GM12878 (cell line): ENCODE results near the gene PPP2R1A. TPM values are rescaled to one million over a fixed set of nuclear protein-coding genes. Genes with fewer than 3 reads are reported as not detected.

Source experiments
- ATAC-seq: fragments of 200-7000 bp; cut with Tn5 transposase; 3 replicates; pipeline ENCODE4 v1.9.1; 2020; ENCODE audit warnings: mild to moderate bottlenecking, moderate library complexity
- BruUV-seq: library from RNA; stranded (reverse); fragments of 400-500 nt; replicated peaks from 2 replicates; lab custom pipeline; 2021; lab: Mats Ljungman, UMichigan
- CTCF ChIA-PET: fragments of 300-600 bp; sonication (Branson Sonifier 250); formaldehyde crosslinking; extraction: SDS; loops from one replicate; lab custom pipeline; 2021; ENCODE audit warnings: inconsistent platforms; lab: Yijun Ruan, JAX
- POLR2A ChIA-PET: fragments of 350-600 bp; formaldehyde crosslinking; extraction: SDS; loops from one replicate; lab custom pipeline; 2021; ENCODE audit warnings: inconsistent platforms; lab: Charles Lee
- RAD21 ChIA-PET: fragments of 300-600 bp; sonication (Branson Sonifier 250); formaldehyde crosslinking; loops from one replicate; lab custom pipeline; 2023; ENCODE audit warnings: antibody characterized with exemption; ENCODE audit not compliant: unreplicated experiment; lab: Charles Lee
- SMC1A ChIA-PET: fragments of 300-600 bp; sonication (Branson Sonifier 250); formaldehyde crosslinking; loops from one replicate; lab custom pipeline; 2023; ENCODE audit not compliant: unreplicated experiment, uncharacterized antibody; lab: Charles Lee
- DNase-seq: peaks from one replicate; pipeline ENCODE4 v3.0.0-alpha.2; 2011; ENCODE audit warnings: low read depth, low spot score
- FAIRE-seq: peaks from 3 replicates; lab custom pipeline; 2011; peaks lifted over from hg19 to GRCh38; lab: Jason Lieb, UNC
- H2AFZ ChIP-seq: 2 replicates; pipeline ENCODE4 v1.6.0; 2011; ENCODE audit warnings: low read depth, low read length, control low read depth; ENCODE audit not compliant: control insufficient read depth
- H3K27ac ChIP-seq: 2 replicates; pipeline ENCODE4 v1.5.1; 2011; ENCODE audit warnings: control low read depth; ENCODE audit not compliant: control insufficient read depth, insufficient read depth
- H3K27me3 ChIP-seq, 2 experiments: replicated peaks in 1 of 2; 2 replicates each; pipeline versions ENCODE4 v1.6.0 to v1.6.1; 2011; ENCODE audit warnings: low read length in 1 of 2; ENCODE audit not compliant: control insufficient read depth in 2 of 2, insufficient read depth in 2 of 2
- H3K36me3 ChIP-seq, 2 experiments: 2 replicates each; pipeline ENCODE4 v1.5.1; 2011; ENCODE audit warnings: low read length in 1 of 2; ENCODE audit not compliant: control insufficient read depth in 2 of 2, insufficient read depth in 2 of 2
- H3K4me1 ChIP-seq: 2 replicates; pipeline ENCODE4 v1.6.1; 2011; ENCODE audit warnings: mild to moderate bottlenecking, low read length, moderate library complexity, mixed read lengths; ENCODE audit not compliant: control insufficient read depth, insufficient read depth
- H3K4me2 ChIP-seq: 2 replicates; pipeline ENCODE4 v1.6.0; 2011; ENCODE audit warnings: control low read depth; ENCODE audit not compliant: control insufficient read depth, insufficient read depth
- H3K4me3 ChIP-seq: fragments of 200-600 bp; sonication (generic); 2 replicates; pipeline ENCODE4 v1.5.1; 2016
- H3K79me2 ChIP-seq: 2 replicates; pipeline ENCODE4 v1.6.0; 2011; ENCODE audit warnings: low read length; ENCODE audit not compliant: control insufficient read depth, insufficient read depth
- H3K9ac ChIP-seq: 2 replicates; pipeline ENCODE4 v1.8.0; 2011; ENCODE audit warnings: low read length, control low read depth, mixed read lengths; ENCODE audit not compliant: control insufficient read depth, insufficient read depth
- H3K9me3 ChIP-seq: replicated peaks from 3 replicates; pipeline ENCODE4 v1.5.1; 2011; ENCODE audit warnings: mild to moderate bottlenecking, low read length; ENCODE audit not compliant: control insufficient read depth, insufficient read depth
- H4K20me1 ChIP-seq: 2 replicates; pipeline ENCODE4 v1.6.0; 2011; ENCODE audit not compliant: control insufficient read depth, insufficient read depth
- BCL11A ChIP-seq: IDR thresholded peaks from 2 replicates; pipeline ENCODE4 v1.6.1; 2011; ENCODE audit warnings: low read depth, low read length
- CEBPB ChIP-seq, 2 experiments: fragments of 150-350 bp in 1 of 2; IDR thresholded peaks; 2 replicates each; pipeline ENCODE4 v1.6.1; 2012 to 2014; ENCODE audit warnings: low read depth in 2 of 2, low read length in 2 of 2, borderline replicate concordance in 1 of 2, inconsistent platforms in 1 of 2
- ESRRA ChIP-seq: IDR thresholded peaks from 2 replicates; pipeline ENCODE4 v1.6.1; 2012; ENCODE audit warnings: mild to moderate bottlenecking, low read length, improper control_type of control experiment
- GABPA ChIP-seq: IDR thresholded peaks from 2 replicates; pipeline ENCODE4 v1.6.1; 2014; ENCODE audit warnings: antibody characterized with exemption, low read depth, mild to moderate bottlenecking, inconsistent platforms
- MEF2A ChIP-seq: IDR thresholded peaks from 2 replicates; pipeline ENCODE4 v1.6.1; 2011; ENCODE audit warnings: low read depth, mild to moderate bottlenecking, low read length, moderate library complexity; ENCODE audit not compliant: insufficient read depth
- NBN ChIP-seq: fragments of 450-650 bp; IDR thresholded peaks from 2 replicates; pipeline ENCODE4 v1.6.1; 2016
- NRF1 ChIP-seq: conservative IDR thresholded peaks from 2 replicates; pipeline ENCODE4 v1.6.1; 2011; ENCODE audit warnings: mild to moderate bottlenecking, low read depth, low read length, improper control_type of control experiment
- PAX5 ChIP-seq: IDR thresholded peaks from 2 replicates; pipeline ENCODE4 v1.6.1; 2011; ENCODE audit warnings: low read depth, low read length, borderline replicate concordance
- POLR2A ChIP-seq: IDR thresholded peaks from 2 replicates; pipeline ENCODE4 v1.6.1; 2011; ENCODE audit warnings: low read depth, mild to moderate bottlenecking, low read length
- POLR2AphosphoS5 ChIP-seq: IDR thresholded peaks from 2 replicates; pipeline ENCODE4 v1.6.1; 2011; ENCODE audit warnings: mild to moderate bottlenecking, low read length, inconsistent platforms
- RAD21 ChIP-seq: IDR thresholded peaks from 2 replicates; pipeline ENCODE4 v1.6.1; 2011; ENCODE audit warnings: mild to moderate bottlenecking, low read depth, low read length, moderate library complexity; ENCODE audit not compliant: insufficient read depth
- ZNF384 ChIP-seq: IDR thresholded peaks from 2 replicates; pipeline ENCODE4 v1.6.1; 2012; ENCODE audit warnings: low read depth, mild to moderate bottlenecking, low read length, improper control_type of control experiment, borderline replicate concordance
- WGBS: methylation state at CpG from one replicate; pipeline ENCODE4 v1.1.6; 2016; ENCODE audit warnings: low lambda C conversion rate; ENCODE audit not compliant: insufficient replicate concordance, insufficient coverage; ENCODE audit errors: missing lambda C conversion rate; 5-methylcytosine and 5-hydroxymethylcytosine counted together
- in situ Hi-C: fragments of 300-500 bp; cut with MboI; formaldehyde crosslinking; loops from 9 replicates; pipeline ENCODE4 v1.14.3; 2018; ENCODE audit warnings: mixed read lengths
- intact Hi-C: fragments of 100-400 bp; cut with micrococcal nuclease; formaldehyde crosslinking; loops from one replicate; pipeline ENCODE4 v1.14.2; 2022; ENCODE audit not compliant: unreplicated experiment
- polyA plus RNA-seq, 11 experiments: library from polyadenylated mRNA; depleted of rRNA in 4 of 11; unstranded in 6 of 11; stranded (reverse) in 5 of 11; fragments of >200 nt; fragmentation: Nextera tagmentation in 4 of 11; fragmentation: Illumina TruSeq in 1 of 11; extraction: Ambion mirVana in 4 of 11; extraction: Trizol in 1 of 11; gene quantifications; 1 replicate in 1 of 11; 2 replicates in 10 of 11; pipeline versions ENCODE4 v1.2.1 to v1.2.3, GENCODE V29; 2011 to 2016; ENCODE audit warnings: inconsistent platforms in 2 of 11, missing spikeins in 2 of 11, low read depth in 1 of 11
- total RNA-seq, 4 experiments: library from RNA; depleted of rRNA in 3 of 4; stranded (reverse); fragments of >200 nt in 3 of 4; fragmentation: Illumina TruSeq in 1 of 4; extraction: Trizol in 1 of 4; gene quantifications; 2 replicates each; pipeline versions ENCODE4 v1.2.1 to v1.2.3, GENCODE V29; 2013 to 2021
- TF ChIP-seq, protein P1 (sequence below): IDR thresholded peaks from 2 replicates; pipeline ENCODE4 v1.6.1; 2012; ENCODE audit warnings: low read depth, low read length, improper control_type of control experiment
- TF ChIP-seq, protein P2 (sequence below): IDR thresholded peaks from 2 replicates; pipeline ENCODE4 v1.6.1; 2011; ENCODE audit warnings: mild to moderate bottlenecking, low read depth, low read length, moderate library complexity; ENCODE audit not compliant: insufficient replicate concordance

PPP2R1A gene
- total and polyA plus RNA-seq, 10 of the 15 experiments (the other 5 are each of a cell fraction or from before 2014, with no cell fraction given), result 16.0 to 359 (median 140) TPM

DNA sequence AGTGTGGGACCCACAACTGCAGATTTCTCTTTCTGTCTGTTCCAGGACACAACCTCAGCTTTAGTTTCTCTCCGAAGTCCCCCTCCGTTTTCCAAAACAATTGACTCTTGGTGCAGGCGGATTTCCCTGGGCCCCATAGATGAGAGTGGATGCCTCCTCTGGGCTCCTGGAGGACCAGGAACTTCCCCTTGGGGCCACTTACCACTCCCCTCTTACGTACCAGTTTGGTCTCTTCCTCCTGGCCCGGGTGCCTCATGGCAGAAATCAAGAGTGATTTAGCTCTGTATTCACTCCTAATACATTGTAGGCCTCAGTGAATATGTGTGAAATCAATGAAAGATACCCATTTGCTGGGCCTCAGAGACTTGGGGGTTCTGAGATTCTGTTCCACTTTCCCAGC lies 34.4 kb downstream of the PPP2R1A start:
- no peak overlapping the region for H3K4me3 ChIP-seq
- TF ChIP-seq POLR2A, result 0 out of 2 replicates have a peak, but pooled peaks have one; percentile 10
- no peak for TF ChIP-seq NBN
- TF ChIP-seq POLR2AphosphoS5, result 0 out of 2 replicates have a peak, but pooled peaks have one; percentile 20
- no peak overlapping the region for H3K4me2 ChIP-seq
- no peaks in the 10 kb centered on the region for H3K9me3 ChIP-seq
- ChIA-PET CTCF (no interaction called here), RAD21 (no interaction called here), POLR2A (interaction anchor here (0.7 kb wide), 1 partner anchor 31 kb away, joined by 5 read pairs; no protein-coding TSS in a partner anchor), SMC1A (no interaction called here)
- DNase-seq, result no peak
- H2AFZ ChIP-seq, result no peak overlapping the region
- no peaks in the 10 kb centered on the region for H3K79me2 ChIP-seq
- WGBS, result 100% methylated on average over 4 of the region's 5 CpGs
- intact Hi-C loops, result no loop called here
- H3K27me3 ChIP-seq, result no peaks in the 10 kb centered on the region
- no peak overlapping the region for H3K9ac ChIP-seq
- H3K4me1 ChIP-seq, result no peaks in the 10 kb centered on the region
- in situ Hi-C loops, result no loop called here
- H4K20me1 ChIP-seq, result no peaks in the 10 kb centered on the region
- ATAC-seq, result no peak
- no peak for FAIRE-seq
- H3K27ac ChIP-seq, result no peak overlapping the region
- no TSS peak for BruUV-seq
- H3K36me3 ChIP-seq, result peaks cover 37 to 67% of the 10 kb centered on the region in 2 experiments

DNA sequence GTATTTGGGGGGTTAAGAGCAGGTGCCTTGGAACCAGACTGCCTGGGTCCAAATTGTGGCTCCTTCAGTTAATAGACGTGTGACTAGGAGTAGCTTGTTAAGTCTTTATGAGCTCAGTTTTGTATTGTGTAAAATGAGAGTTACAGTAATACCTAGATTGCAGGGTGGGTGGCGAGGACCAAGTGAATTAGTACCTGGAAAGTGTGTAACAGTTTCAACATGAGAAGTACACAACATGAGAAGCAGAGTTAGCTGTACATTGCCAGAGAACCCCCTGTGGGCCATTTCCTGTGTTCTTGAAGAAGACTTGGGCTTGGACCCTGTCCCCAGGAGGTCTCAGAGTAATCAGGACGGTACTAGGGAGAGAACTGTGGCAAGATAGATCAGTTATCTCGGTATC lies 36.8 kb downstream of the PPP2R1A start:
- 38% methylated on average over 4 of the region's 4 CpGs for WGBS
- Histone ChIP-seq H3K4me2 (no peak overlapping the region), H3K27me3 (no peaks in the 10 kb centered on the region), H3K4me3 (no peak overlapping the region), H3K36me3 (peaks cover 22 to 47% of the 10 kb centered on the region in 2 experiments), H3K79me2 (no peaks in the 10 kb centered on the region), H2AFZ (no peak overlapping the region), H3K9me3 (no peaks in the 10 kb centered on the region), H3K27ac (no peak overlapping the region), H3K9ac (no peak overlapping the region), H4K20me1 (no peaks in the 10 kb centered on the region), H3K4me1 (no peaks in the 10 kb centered on the region)
- FAIRE-seq, result no peak
- no peak for DNase-seq
- TF ChIP-seq, protein P1, sequence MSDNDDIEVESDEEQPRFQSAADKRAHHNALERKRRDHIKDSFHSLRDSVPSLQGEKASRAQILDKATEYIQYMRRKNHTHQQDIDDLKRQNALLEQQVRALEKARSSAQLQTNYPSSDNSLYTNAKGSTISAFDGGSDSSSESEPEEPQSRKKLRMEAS, result no peak
- TF ChIP-seq, protein P2, sequence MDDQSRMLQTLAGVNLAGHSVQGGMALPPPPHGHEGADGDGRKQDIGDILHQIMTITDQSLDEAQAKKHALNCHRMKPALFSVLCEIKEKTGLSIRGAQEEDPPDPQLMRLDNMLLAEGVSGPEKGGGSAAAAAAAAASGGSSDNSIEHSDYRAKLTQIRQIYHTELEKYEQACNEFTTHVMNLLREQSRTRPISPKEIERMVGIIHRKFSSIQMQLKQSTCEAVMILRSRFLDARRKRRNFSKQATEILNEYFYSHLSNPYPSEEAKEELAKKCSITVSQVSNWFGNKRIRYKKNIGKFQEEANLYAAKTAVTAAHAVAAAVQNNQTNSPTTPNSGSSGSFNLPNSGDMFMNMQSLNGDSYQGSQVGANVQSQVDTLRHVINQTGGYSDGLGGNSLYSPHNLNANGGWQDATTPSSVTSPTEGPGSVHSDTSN, result no peak
- TF ChIP-seq RAD21 (no peak), ZNF384 (no peak), CEBPB (IDR thresholded peaks at IDR 0.05; ENCODE audit: borderline replicate concordance in 1 of 2, low read depth in 2 of 2, low read length in 2 of 2) (no peak), BCL11A (no peak), GABPA (no peak), NRF1 (no peak), MEF2A (no peak), PAX5 (no peak), ESRRA (no peak)
- no peak for ATAC-seq
- in situ Hi-C loops, result no loop called here
- RAD21 ChIA-PET, result no interaction called here
- SMC1A ChIA-PET, result interaction anchor here (1.2 kb wide), 1 partner anchor 87 kb away, joined by 3 read pairs; the partner anchor contains the start of gene ZNF616
- POLR2A ChIA-PET, result no interaction called here
- BruUV-seq, result TSS peak; percentile 3
- intact Hi-C loops, result no loop called here
- CTCF ChIA-PET, result interaction anchor here (1.4 kb wide), 1 partner anchor 11 kb away, joined by 6 read pairs; no protein-coding TSS in a partner anchor
